PC-3 (cell line): Measurements from ENCODE around the gene S1PR1. TPM values are rescaled to one million over a fixed set of nuclear protein-coding genes. Genes with fewer than 3 reads are reported as not detected.
"Not testable (repeated sequence)": the region's sequence is repeated elsewhere in the genome, so short reads cannot be mapped to it uniquely, and the experiment has no call there.

Experiments
- ATAC-seq: fragments of 200-7000 bp; cut with Tn5 transposase; 2 replicates; pipeline ENCODE4 v1.9.1; 2020; ENCODE audit warnings: mild to moderate bottlenecking, moderate library complexity
- BruUV-seq: library from RNA; stranded (reverse); fragments of 400-500 nt; replicated peaks from 2 replicates; lab custom pipeline; 2021; lab: Mats Ljungman, UMichigan
- CTCF ChIA-PET: fragments of 300-600 bp; sonication (Branson Sonifier 250); formaldehyde crosslinking; loops from one replicate; lab custom pipeline; 2022; ENCODE audit warnings: antibody characterized with exemption; lab: Charles Lee
- POLR2A ChIA-PET: fragments of 300-600 bp; sonication (Branson Sonifier 250); formaldehyde crosslinking; loops from one replicate; lab custom pipeline; 2022; ENCODE audit warnings: antibody characterized with exemption; ENCODE audit not compliant: unreplicated experiment; lab: Charles Lee
- DNase-seq: peaks from one replicate; pipeline ENCODE4 v3.0.0-alpha.2; 2015
- H2AFZ ChIP-seq: fragments of 300-600 bp; sonication (generic); 2 replicates; pipeline ENCODE4 v1.6.0; 2016; ENCODE audit warnings: antibody characterized with exemption, low read length
- H3F3A ChIP-seq: fragments of 300-600 bp; sonication (generic); one replicate; pipeline ENCODE4 v1.6.0; 2017; ENCODE audit warnings: antibody characterized with exemption, low read length, control low read depth, mild to moderate bottlenecking; ENCODE audit not compliant: unreplicated experiment
- H3K27ac ChIP-seq: fragments of 300-600 bp; sonication (generic); 2 replicates; pipeline ENCODE4 v1.5.1; 2016; ENCODE audit warnings: mild to moderate bottlenecking, low read length
- H3K27me3 ChIP-seq: fragments of 300-600 bp; sonication (generic); 2 replicates; pipeline ENCODE4 v1.6.1; 2016; ENCODE audit warnings: low read length, mixed read lengths
- H3K36me3 ChIP-seq: fragments of 300-600 bp; sonication (generic); 2 replicates; pipeline ENCODE4 v1.6.1; 2016; ENCODE audit warnings: low read depth, mixed run types, low read length, mixed read lengths
- H3K4me1 ChIP-seq: fragments of 300-600 bp; sonication (generic); 2 replicates; pipeline ENCODE4 v1.5.1; 2016; ENCODE audit warnings: low read length; ENCODE audit not compliant: insufficient read depth
- H3K4me2 ChIP-seq: fragments of 300-600 bp; sonication (generic); 2 replicates; pipeline ENCODE4 v1.6.0; 2016; ENCODE audit warnings: low read length
- H3K4me3 ChIP-seq: fragments of 300-600 bp; sonication (generic); 2 replicates; pipeline ENCODE4 v1.5.1; 2016; ENCODE audit warnings: mild to moderate bottlenecking, low read length, mixed read lengths
- H3K79me2 ChIP-seq: fragments of 300-600 bp; sonication (generic); 2 replicates; pipeline ENCODE4 v1.6.1; 2017; ENCODE audit warnings: low read length, mixed read lengths
- H3K9ac ChIP-seq: fragments of 300-600 bp; sonication (generic); 2 replicates; pipeline ENCODE4 v1.6.0; 2016; ENCODE audit warnings: mild to moderate bottlenecking, low read length
- H3K9me2 ChIP-seq: fragments of 300-600 bp; sonication (generic); replicated peaks from 2 replicates; pipeline ENCODE4 v1.6.1; 2016; ENCODE audit warnings: mixed run types, low read length, mixed read lengths
- H3K9me3 ChIP-seq: fragments of 300-600 bp; sonication (generic); 2 replicates; pipeline ENCODE4 v1.6.1; 2016; ENCODE audit warnings: low read length, mixed read lengths
- H4K20me1 ChIP-seq: fragments of 300-600 bp; sonication (generic); 2 replicates; pipeline ENCODE4 v1.6.1; 2016; ENCODE audit warnings: low read length, mixed read lengths
- EZH2 ChIP-seq: fragments of 300-600 bp; sonication (generic); IDR thresholded peaks from one replicate; pipeline ENCODE4 v1.6.1; 2017; ENCODE audit warnings: antibody characterized with exemption, mild to moderate bottlenecking, low read length; ENCODE audit not compliant: unreplicated experiment
- EZH2phosphoT487 ChIP-seq: fragments of 300-600 bp; sonication (generic); IDR thresholded peaks from 2 replicates; pipeline ENCODE4 v1.6.1; 2018; ENCODE audit warnings: mild to moderate bottlenecking, antibody characterized with exemption, low read length, borderline replicate concordance
- intact Hi-C: fragments of 100-400 bp; cut with micrococcal nuclease; formaldehyde crosslinking; loops from 2 replicates; pipeline ENCODE4 v1.9.0; 2023
- total RNA-seq: library from RNA; depleted of rRNA; stranded (reverse); fragments of >200 nt; gene quantifications from 2 replicates; pipeline ENCODE4 v1.2.3, GENCODE V29; 2014
- TF ChIP-seq, protein P1 (sequence below): fragments of 300-600 bp; sonication (generic); conservative IDR thresholded peaks from 2 replicates; pipeline ENCODE4 v1.5.1; 2017; ENCODE audit warnings: antibody characterized with exemption, low read depth, mild to moderate bottlenecking, low read length

The S1PR1 gene
- total RNA-seq, 1 experiment from 2014 or later: 2.1 TPM

DNA sequence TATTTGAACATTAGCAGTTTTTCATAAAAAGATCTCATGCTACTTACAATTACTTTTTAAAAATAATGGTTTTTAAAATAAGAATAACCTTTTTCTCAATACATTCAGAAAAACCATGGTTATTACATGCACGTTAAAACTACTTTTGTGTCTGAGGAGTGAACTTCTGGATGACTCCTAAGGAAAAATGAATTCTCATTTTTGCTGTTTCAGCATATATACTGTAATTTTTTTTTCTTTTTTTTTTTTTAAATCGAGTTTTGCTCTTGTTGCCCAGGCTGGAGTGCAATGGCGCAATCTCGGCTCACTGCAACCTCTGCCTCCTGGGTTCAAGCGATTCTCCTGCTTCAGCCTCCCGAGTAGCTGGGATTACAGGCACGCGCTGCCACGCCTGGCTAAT, 29.5 kb upstream of the S1PR1 start:
- H3K9me3 ChIP-seq, ATAC-seq, H3K4me3 ChIP-seq, H4K20me1 ChIP-seq, POLR2A ChIA-PET, H3K4me1 ChIP-seq, CTCF ChIA-PET, BruUV-seq, H3K79me2 ChIP-seq, DNase-seq, H3K4me2 ChIP-seq, intact Hi-C loops, H3K36me3 ChIP-seq, H3K9me2 ChIP-seq, H3K9ac ChIP-seq, H3K27ac ChIP-seq, H3K27me3 ChIP-seq, H3F3A ChIP-seq, H2AFZ ChIP-seq: not testable (repeated sequence)

- H3K4me1 ChIP-seq: no peaks in the 10 kb centered on the region
- ChIA-PET CTCF (no interaction called here), POLR2A (interaction anchor here (0.6 kb wide), 1 partner anchor 163 kb away, joined by 4 read pairs; no protein-coding TSS in a partner anchor)
- no peak overlapping the region for H2AFZ ChIP-seq
- no TSS peak for BruUV-seq
- no peak overlapping the region for H3K27ac ChIP-seq
- H3K36me3 ChIP-seq: no peaks in the 10 kb centered on the region
- H3K27me3 ChIP-seq: no peaks in the 10 kb centered on the region
- no peaks in the 10 kb centered on the region for H3F3A ChIP-seq
- H3K9me3 ChIP-seq: no peaks in the 10 kb centered on the region
- ATAC-seq (peak; percentile 71; the same call in 1 of the 2 replicates), DNase-seq (peak; percentile 30)
- H4K20me1 ChIP-seq: no peaks in the 10 kb centered on the region
- no peaks in the 10 kb centered on the region for H3K9me2 ChIP-seq
- H3K9ac ChIP-seq: no peak overlapping the region
- H3K4me2 ChIP-seq: no peak overlapping the region
- TF ChIP-seq EZH2: no peak
- no peak for TF ChIP-seq EZH2phosphoT487
- TF ChIP-seq, protein P1, sequence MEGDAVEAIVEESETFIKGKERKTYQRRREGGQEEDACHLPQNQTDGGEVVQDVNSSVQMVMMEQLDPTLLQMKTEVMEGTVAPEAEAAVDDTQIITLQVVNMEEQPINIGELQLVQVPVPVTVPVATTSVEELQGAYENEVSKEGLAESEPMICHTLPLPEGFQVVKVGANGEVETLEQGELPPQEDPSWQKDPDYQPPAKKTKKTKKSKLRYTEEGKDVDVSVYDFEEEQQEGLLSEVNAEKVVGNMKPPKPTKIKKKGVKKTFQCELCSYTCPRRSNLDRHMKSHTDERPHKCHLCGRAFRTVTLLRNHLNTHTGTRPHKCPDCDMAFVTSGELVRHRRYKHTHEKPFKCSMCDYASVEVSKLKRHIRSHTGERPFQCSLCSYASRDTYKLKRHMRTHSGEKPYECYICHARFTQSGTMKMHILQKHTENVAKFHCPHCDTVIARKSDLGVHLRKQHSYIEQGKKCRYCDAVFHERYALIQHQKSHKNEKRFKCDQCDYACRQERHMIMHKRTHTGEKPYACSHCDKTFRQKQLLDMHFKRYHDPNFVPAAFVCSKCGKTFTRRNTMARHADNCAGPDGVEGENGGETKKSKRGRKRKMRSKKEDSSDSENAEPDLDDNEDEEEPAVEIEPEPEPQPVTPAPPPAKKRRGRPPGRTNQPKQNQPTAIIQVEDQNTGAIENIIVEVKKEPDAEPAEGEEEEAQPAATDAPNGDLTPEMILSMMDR: no peak
- no peaks in the 10 kb centered on the region for H3K79me2 ChIP-seq
- intact Hi-C loops: no loop called here
- no peak overlapping the region for H3K4me3 ChIP-seq
Measured at GRCh38 chr1:101207891-101208290, 28.9 kb upstream of the S1PR1 start.

DNA sequence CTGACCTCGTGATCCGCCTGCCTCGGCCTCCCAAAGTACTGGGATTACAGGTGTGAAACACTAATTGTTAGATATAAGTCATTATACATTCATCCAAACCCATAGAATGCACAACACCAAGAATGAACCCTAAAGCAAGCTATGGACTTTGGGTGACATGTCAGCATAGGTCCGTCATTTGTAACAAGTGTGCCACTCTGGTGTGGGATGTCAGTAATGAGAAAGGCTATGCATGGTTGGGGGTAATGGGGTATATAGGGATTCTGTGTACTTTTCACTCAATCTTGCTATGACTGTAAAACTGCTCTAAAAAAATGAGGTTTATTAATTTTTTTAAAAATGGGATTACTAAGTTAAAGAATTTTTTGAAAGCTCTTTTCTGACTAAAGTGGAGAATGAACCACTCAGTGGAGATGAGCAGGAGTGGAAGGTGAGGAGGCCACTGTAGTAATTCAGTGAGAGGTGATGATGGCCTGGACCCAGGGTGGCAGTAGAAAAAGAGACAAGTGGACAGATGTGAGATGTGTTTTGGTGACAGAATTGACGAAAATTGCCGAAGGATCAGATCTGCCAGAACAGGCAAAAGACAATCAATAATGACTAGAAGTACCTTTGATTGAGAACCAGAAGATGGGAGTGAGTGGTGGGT, 21.3 kb upstream of the S1PR1 start:
- Histone ChIP-seq H3K27me3 (no peaks in the 10 kb centered on the region), H3K4me2 (no peak overlapping the region), H2AFZ (no peak overlapping the region), H3K9me2 (no peaks in the 10 kb centered on the region), H3K4me1 (peaks cover 10% of the 10 kb centered on the region), H3K36me3 (no peaks in the 10 kb centered on the region), H3K9me3 (no peaks in the 10 kb centered on the region), H3F3A (no peaks in the 10 kb centered on the region), H3K4me3 (no peak overlapping the region), H3K9ac (no peak overlapping the region), H3K79me2 (no peaks in the 10 kb centered on the region), H4K20me1 (no peaks in the 10 kb centered on the region), H3K27ac (no peak overlapping the region)
- BruUV-seq: no TSS peak
- ATAC-seq (no peak), DNase-seq (no peak)
- CTCF ChIA-PET: no interaction called here
- POLR2A ChIA-PET: interaction anchor here (0.6 kb wide), 1 partner anchor 9 kb away, joined by 3 read pairs; no protein-coding TSS in a partner anchor
- intact Hi-C loops: no loop called here
- TF ChIP-seq EZH2phosphoT487 (no peak), EZH2 (no peak)
- TF ChIP-seq, protein P1: no peak
